Measurements from ENCODE around the gene LRP6. TPM values are rescaled to one million over a fixed set of nuclear protein-coding genes. Genes with fewer than 3 reads are reported as not detected.

Gene LRP6
- total and polyA plus RNA-seq, 2 of the 13 experiments (the other 11 are each of a cell fraction or from before 2014, with no cell fraction given) = 33.8 to 42.0 TPM

DNA sequence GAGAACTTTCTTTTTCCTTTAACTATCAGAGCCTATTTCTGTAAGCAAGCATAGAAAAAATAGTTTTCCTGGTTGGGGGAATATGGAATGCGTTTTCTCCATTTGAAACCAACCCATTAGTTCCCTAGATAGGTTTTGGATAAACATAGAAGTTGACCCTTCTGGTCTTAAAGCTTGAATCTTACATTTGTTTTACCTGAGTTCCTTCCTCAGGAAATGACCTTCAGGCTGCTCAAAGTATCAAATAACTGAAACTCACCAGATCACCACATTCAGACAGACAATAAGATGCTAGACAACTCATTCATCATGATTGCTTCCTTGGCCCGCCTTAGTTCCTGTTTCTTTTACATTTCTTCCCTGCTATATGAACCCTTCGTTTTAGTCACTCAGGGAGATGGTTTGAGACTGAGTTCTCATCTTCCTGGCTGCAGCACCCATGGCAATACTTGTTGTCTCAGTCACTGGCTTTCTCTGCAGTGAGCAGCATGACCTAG lies 52.2 kb downstream of the LRP6 start (continued):
- TF ChIP-seq ZNF503 (CRISPR knock-in tag; IDR thresholded peaks at IDR 0.05) (0 out of 2 replicates have a peak, but pooled peaks have one; percentile 27), ZNF276 (CRISPR knock-in tag; IDR thresholded peaks at IDR 0.05; ENCODE audit: low read depth) (no peak), ZXDC (CRISPR knock-in tag; IDR thresholded peaks at IDR 0.05) (no peak), ZNF232 (CRISPR knock-in tag; IDR thresholded peaks at IDR 0.05; ENCODE audit: borderline replicate concordance) (no peak), ZNF781 (CRISPR knock-in tag; IDR thresholded peaks at IDR 0.05; ENCODE audit: borderline replicate concordance, not compliant biosample characterization) (no peak), KLF9 (CRISPR knock-in tag; IDR thresholded peaks at IDR 0.05; ENCODE audit: low read depth) (no peak), ZBTB8A (CRISPR knock-in tag; IDR thresholded peaks at IDR 0.05; ENCODE audit: borderline replicate concordance, low read depth) (no peak), KDM5A (IDR thresholded peaks at IDR 0.05; ENCODE audit: borderline replicate concordance, low read length) (no peak), SOX5 (CRISPR knock-in tag; IDR thresholded peaks at IDR 0.05; ENCODE audit: borderline replicate concordance) (peak; percentile 58; the same call in 1 of the 2 replicates), CHD4 (IDR thresholded peaks at IDR 0.05; ENCODE audit: borderline replicate concordance, low read length) (no peak), EP300 (IDR thresholded peaks at IDR 0.05; ENCODE audit: low read depth in 2 of 2, low read length in 2 of 2) (peak in 1 of 2 experiments; percentile 27; a peak in 1 of 4 replicates), EP300 (CRISPR knock-in tag; IDR thresholded peaks at IDR 0.05; ENCODE audit: borderline replicate concordance) (0 out of 2 replicates have a peak, but pooled peaks have one; percentile 25), THAP11 (CRISPR knock-in tag; IDR thresholded peaks at IDR 0.05) (no peak; the same call in 1 of the 2 replicates)
- TF ChIP-seq, protein P1, sequence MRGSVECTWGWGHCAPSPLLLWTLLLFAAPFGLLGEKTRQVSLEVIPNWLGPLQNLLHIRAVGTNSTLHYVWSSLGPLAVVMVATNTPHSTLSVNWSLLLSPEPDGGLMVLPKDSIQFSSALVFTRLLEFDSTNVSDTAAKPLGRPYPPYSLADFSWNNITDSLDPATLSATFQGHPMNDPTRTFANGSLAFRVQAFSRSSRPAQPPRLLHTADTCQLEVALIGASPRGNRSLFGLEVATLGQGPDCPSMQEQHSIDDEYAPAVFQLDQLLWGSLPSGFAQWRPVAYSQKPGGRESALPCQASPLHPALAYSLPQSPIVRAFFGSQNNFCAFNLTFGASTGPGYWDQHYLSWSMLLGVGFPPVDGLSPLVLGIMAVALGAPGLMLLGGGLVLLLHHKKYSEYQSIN (CRISPR knock-in tag; IDR thresholded peaks at IDR 0.05; ENCODE audit: borderline replicate concordance) = no peak

All from HepG2 (cell line).